HepG2 (cell line): ENCODE data around the gene CA9. TPM values are rescaled to one million over a fixed set of nuclear protein-coding genes. Genes with fewer than 3 reads are reported as not detected.

Experiments used
- DMAP1 ChIP-seq: IDR thresholded peaks from 2 replicates; pipeline ENCODE4 v1.6.1; 2016
- FOSL2 ChIP-seq: sonication (generic); formaldehyde crosslinking; IDR thresholded peaks from 2 replicates; pipeline ENCODE4 v1.4.0; 2020; ENCODE audit warnings: missing genetic modification reagents
- FOXP1 ChIP-seq, 2 experiments: fragments of 450-650 bp in 1 of 2; IDR thresholded peaks; 2 replicates each; pipeline ENCODE4 v1.6.1; 2017 to 2018; ENCODE audit warnings: antibody characterized with exemption in 1 of 2
- GMEB1 ChIP-seq: sonication (generic); formaldehyde crosslinking; IDR thresholded peaks from 2 replicates; pipeline ENCODE4 v1.5.1; 2020; ENCODE audit warnings: missing genetic modification reagents, mild to moderate bottlenecking, borderline replicate concordance
- HDAC6 ChIP-seq: fragments of 200-600 bp; sonication (generic); IDR thresholded peaks from 2 replicates; pipeline ENCODE4 v1.7.0; 2017; ENCODE audit warnings: mild to moderate bottlenecking, antibody characterized with exemption, low read length, low read depth
- PATZ1 ChIP-seq: sonication (generic); formaldehyde crosslinking; IDR thresholded peaks from 2 replicates; pipeline ENCODE4 v1.4.0; 2020; ENCODE audit warnings: missing genetic modification reagents
- TIGD3 ChIP-seq: sonication (generic); formaldehyde crosslinking; IDR thresholded peaks from 2 replicates; pipeline ENCODE4 v1.5.1; 2020; ENCODE audit warnings: mild to moderate bottlenecking, missing genetic modification reagents, borderline replicate concordance
- ZBTB14 ChIP-seq: sonication (generic); formaldehyde crosslinking; IDR thresholded peaks from 2 replicates; pipeline ENCODE4 v1.4.0; 2020; ENCODE audit warnings: missing genetic modification reagents
- ZBTB7A ChIP-seq: sonication (generic); formaldehyde crosslinking; IDR thresholded peaks from 2 replicates; pipeline ENCODE4 v1.8.0; 2022; ENCODE audit warnings: mild to moderate bottlenecking, missing genetic modification reagents
- ZNF124 ChIP-seq: sonication (generic); formaldehyde crosslinking; IDR thresholded peaks from 2 replicates; pipeline ENCODE4 v1.4.0; 2020; ENCODE audit warnings: missing genetic modification reagents
- ZNF256 ChIP-seq: sonication (generic); formaldehyde crosslinking; conservative IDR thresholded peaks from 2 replicates; pipeline ENCODE4 v1.4.0; 2020; ENCODE audit warnings: missing genetic modification reagents
- ZNF614 ChIP-seq: IDR thresholded peaks from 2 replicates; pipeline ENCODE4 v1.6.1; 2018; ENCODE audit warnings: missing biosample characterization, missing genetic modification reagents, inconsistent platforms, borderline replicate concordance
- ZNF644 ChIP-seq: IDR thresholded peaks from 2 replicates; pipeline ENCODE4 v1.6.1; 2016; ENCODE audit warnings: low read depth
- polyA plus RNA-seq, 8 experiments: library from polyadenylated mRNA; depleted of rRNA in 3 of 8; stranded (reverse) in 7 of 8; unstranded in 1 of 8; fragments of >200 nt; fragmentation: Illumina TruSeq in 4 of 8; extraction: Trizol in 4 of 8; gene quantifications; 2 replicates each; pipeline versions ENCODE4 v1.2.1 to v1.2.3, GENCODE V29; 2011 to 2016; ENCODE audit warnings: low read depth in 4 of 8, missing spikeins in 1 of 8, mixed read lengths in 1 of 8; ENCODE audit not compliant: insufficient read depth in 1 of 8
- total RNA-seq, 5 experiments: library from RNA; depleted of rRNA; stranded (reverse); fragments of >200 nt; fragmentation: Illumina TruSeq; extraction: Trizol; gene quantifications; 2 replicates each; pipeline ENCODE4 v1.2.3, GENCODE V29; 2016; ENCODE audit warnings: low read depth in 1 of 5
- TF ChIP-seq, protein P1 (sequence below): IDR thresholded peaks from 2 replicates; pipeline ENCODE4 v1.6.1; 2012; ENCODE audit warnings: low read length, improper control_type of control experiment
- TF ChIP-seq, protein P2 (sequence below): sonication (generic); formaldehyde crosslinking; IDR thresholded peaks from 2 replicates; pipeline ENCODE4 v1.4.0; 2020; ENCODE audit warnings: missing genetic modification reagents, borderline replicate concordance

Gene CA9
- total and polyA plus RNA-seq, 2 of the 13 experiments (the other 11 are each of a cell fraction or from before 2014, with no cell fraction given) = 0.13 to 152 TPM

DNA sequence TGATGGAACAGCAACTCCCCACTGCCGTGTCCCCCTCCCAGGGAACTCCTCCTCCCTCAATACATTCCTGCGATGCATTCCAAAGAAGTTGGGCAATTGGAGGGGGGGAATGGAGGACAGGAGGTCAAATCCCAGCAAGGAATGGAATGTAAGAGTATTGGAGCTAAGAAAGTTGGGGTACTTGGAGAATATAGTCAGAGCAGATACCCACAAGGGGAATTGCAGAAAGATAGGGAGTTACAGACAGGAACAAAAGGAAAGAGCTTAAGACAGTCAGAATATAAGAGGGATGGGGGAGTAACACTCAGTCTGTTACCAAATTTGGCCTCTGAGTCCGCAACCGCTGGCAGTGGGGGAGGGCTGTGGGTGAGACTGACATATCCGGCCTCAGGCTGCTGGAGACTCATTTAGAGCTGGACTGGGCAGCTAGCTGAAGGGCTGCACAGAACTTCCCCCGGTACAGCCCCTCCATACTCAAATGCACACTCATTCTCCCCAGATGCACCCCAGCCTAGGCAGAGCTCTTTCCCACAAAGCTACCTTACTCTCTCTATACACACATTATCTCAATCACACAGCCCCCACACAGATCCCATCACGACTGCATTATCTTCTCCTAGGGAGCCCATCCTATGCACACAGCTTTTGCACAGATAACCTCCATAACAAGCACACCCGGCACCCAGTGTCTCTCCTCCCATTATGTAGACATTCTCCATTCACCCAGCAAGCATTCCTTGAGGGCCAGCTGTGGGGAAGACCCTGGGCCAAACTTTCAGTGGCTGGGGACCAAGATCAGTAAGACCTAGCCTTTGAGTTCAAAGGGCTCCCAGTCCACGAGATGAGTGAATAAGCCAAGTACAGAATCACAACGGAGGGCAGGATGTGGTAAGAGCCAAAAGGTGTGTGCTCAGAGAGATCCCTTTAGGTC, 54.6 kb downstream of the CA9 start (continued):
- TF ChIP-seq, protein P1, sequence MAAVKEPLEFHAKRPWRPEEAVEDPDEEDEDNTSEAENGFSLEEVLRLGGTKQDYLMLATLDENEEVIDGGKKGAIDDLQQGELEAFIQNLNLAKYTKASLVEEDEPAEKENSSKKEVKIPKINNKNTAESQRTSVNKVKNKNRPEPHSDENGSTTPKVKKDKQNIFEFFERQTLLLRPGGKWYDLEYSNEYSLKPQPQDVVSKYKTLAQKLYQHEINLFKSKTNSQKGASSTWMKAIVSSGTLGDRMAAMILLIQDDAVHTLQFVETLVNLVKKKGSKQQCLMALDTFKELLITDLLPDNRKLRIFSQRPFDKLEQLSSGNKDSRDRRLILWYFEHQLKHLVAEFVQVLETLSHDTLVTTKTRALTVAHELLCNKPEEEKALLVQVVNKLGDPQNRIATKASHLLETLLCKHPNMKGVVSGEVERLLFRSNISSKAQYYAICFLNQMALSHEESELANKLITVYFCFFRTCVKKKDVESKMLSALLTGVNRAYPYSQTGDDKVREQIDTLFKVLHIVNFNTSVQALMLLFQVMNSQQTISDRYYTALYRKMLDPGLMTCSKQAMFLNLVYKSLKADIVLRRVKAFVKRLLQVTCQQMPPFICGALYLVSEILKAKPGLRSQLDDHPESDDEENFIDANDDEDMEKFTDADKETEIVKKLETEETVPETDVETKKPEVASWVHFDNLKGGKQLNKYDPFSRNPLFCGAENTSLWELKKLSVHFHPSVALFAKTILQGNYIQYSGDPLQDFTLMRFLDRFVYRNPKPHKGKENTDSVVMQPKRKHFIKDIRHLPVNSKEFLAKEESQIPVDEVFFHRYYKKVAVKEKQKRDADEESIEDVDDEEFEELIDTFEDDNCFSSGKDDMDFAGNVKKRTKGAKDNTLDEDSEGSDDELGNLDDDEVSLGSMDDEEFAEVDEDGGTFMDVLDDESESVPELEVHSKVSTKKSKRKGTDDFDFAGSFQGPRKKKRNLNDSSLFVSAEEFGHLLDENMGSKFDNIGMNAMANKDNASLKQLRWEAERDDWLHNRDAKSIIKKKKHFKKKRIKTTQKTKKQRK = no peak
- TF ChIP-seq DMAP1 (peak; percentile 33; the same call in 1 of the 2 replicates), HDAC6 (no peak), ZNF256 (CRISPR knock-in tag) (no peak), ZBTB7A (CRISPR knock-in tag) (no peak), ZBTB14 (CRISPR knock-in tag) (no peak), ZNF614 (CRISPR knock-in tag) (0 out of 2 replicates have a peak, but pooled peaks have one; percentile 23), ZNF644 (CRISPR knock-in tag) (peak; percentile 21; the same call in 1 of the 2 replicates), FOXP1 (IDR thresholded peaks at IDR 0.05) (no peak), FOXP1 (CRISPR knock-in tag; IDR thresholded peaks at IDR 0.05) (0 out of 2 replicates have a peak, but pooled peaks have one; percentile 11), TIGD3 (CRISPR knock-in tag) (no peak), GMEB1 (no peak), ZNF124 (CRISPR knock-in tag) (no peak), FOSL2 (peak; percentile 7; the same call in 1 of the 2 replicates), PATZ1 (CRISPR knock-in tag) (peak; percentile 99)
- TF ChIP-seq, protein P2, sequence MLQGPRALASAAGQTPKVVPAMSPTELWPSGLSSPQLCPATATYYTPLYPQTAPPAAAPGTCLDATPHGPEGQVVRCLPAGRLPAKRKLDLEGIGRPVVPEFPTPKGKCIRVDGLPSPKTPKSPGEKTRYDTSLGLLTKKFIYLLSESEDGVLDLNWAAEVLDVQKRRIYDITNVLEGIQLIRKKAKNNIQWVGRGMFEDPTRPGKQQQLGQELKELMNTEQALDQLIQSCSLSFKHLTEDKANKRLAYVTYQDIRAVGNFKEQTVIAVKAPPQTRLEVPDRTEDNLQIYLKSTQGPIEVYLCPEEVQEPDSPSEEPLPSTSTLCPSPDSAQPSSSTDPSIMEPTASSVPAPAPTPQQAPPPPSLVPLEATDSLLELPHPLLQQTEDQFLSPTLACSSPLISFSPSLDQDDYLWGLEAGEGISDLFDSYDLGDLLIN = no peak
